Islet of Langerhans (tissue), 1 donor: Measurements from ENCODE around the gene SMC1B.
"Not testable (repeated sequence)": the region's sequence is repeated elsewhere in the genome, so short reads cannot be mapped to it uniquely, and the experiment has no call there.

Experiments used
- FAIRE-seq: peaks from one replicate; lab custom pipeline; 2011; peaks lifted over from hg19 to GRCh38; lab: Jason Lieb, UNC

The SMC1B gene

DNA sequence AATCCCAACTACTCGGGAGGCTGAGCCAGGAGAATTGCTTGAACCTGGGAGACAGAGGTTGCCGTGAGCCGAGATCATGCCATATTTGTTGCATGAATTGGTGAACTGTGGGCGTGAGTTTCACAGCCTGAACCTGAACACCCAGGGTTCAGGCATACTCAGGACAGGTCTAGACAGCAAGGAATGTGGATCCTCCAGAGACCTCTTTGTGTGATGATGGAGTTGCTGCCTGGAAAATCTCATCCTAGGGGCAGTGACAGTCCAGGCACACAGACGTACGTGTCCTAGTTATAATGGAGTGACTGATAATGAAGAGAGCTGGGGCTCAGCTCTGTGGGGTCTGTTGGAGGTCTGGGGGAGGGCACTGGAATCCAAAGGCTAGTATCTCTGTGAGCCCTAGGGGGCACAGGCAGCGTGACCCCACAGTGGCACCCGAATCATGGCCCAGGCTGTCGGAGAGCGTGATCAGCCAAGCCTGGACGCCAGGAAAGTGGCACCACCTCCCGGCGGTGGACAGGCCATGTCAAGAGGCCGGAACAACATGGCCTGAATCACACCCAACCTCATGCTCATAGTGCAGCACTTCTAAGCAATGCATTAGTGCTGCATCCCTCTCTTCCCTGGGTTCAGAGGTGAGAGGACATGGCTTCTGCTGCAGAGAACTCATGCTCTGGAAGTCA is 31.8 kb upstream of the SMC1B start:
- no peak for FAIRE-seq

DNA sequence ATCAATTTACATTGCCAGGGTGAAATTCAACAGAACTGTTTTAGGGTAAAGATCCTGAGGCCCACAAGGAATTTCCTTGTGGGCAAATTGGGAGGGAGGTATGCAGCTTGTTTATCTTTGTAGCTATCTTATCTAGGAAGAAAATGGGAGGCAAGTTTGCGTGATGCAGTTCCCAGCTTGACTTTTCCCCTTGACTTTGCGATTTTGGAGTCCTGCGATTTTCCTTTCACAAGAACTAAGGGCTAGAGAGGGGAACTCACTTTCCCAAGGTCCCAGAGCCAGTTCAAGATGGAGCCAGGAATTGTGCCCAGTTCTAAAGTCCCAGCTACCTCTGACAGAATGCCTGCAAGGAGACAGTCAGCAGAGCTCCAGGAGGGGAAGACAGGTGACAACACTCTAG is 30.8 kb upstream of the SMC1B start:
- FAIRE-seq: no peak

DNA sequence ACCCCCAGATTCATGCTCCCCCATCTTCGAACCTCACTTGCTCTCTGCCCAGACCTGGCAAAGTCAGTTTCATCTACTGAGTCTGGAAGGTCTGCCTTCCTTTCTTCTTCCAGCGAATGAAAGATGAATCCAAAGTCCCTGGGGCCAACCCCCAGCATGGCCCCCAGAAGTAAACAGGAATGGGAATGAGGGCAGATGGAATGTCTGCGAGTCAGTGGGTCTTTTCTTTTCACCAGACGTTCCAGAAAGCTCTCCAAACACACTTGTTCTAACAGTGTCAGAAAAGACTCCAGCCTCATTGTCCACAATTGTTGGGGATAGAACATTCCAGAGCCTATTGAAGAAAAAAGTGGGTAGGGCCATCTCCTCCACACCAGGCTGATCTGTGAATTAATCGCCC is 28.7 kb upstream of the SMC1B start:
- FAIRE-seq: no peak

DNA sequence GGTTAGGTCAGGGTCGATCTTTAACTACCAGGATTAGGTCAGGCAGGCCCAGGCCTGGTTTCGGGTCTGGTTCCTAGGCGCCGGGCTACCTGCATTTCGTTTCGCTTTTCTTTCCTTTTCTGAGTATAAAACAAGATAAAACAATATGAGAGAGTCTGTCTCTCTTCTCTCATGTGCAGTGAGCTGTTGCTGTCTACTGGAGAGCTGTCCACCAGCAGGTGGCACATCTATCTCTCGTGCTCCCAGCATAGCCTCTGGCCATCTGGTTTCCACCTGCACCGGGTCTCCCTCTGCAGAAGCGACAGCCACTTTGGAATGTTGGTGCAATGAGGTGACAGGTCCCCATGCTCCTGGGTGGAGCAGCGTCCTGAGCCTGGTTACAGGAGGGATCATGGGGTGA is 27.7 kb upstream of the SMC1B start:
- no peak for FAIRE-seq

DNA sequence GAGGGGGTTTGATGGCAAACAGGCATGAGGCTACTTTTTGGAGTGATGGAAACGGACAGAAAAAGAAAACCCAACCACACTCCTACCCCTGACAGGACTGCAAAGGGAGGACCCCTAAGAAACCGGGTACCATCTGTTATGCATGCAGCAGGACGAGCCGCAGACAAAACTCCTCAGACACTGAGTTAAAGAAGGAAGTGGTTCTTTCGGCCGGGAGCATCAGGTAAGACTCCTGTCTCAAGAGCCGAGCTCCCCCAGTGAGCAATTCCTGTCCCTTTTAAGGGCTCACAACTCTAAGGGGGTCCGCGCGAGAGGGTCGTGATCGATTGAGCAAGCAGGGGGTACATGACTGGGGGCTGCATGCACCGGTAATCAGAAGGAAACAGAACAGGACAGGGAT is 27.3 kb upstream of the SMC1B start:
- FAIRE-seq: not testable (repeated sequence)

DNA sequence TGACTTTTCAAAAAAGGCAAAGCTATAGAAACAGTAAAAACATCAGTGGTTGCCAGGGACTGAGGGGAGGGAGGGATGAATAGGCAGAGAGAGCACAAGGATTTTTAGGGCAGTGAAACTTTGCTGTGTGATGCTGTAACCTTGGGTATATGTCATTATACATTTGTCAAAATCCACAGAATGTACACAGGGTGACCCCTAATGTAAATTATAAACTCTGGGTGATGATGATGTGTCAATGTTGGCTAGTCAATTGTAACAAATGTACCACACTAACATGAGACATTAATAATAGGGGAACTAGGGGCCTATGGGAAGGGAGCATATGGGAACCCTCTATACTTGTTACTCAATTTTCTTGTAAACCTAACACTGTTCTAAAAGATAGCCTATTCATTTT is 24.9 kb upstream of the SMC1B start:
- FAIRE-seq: no peak

DNA sequence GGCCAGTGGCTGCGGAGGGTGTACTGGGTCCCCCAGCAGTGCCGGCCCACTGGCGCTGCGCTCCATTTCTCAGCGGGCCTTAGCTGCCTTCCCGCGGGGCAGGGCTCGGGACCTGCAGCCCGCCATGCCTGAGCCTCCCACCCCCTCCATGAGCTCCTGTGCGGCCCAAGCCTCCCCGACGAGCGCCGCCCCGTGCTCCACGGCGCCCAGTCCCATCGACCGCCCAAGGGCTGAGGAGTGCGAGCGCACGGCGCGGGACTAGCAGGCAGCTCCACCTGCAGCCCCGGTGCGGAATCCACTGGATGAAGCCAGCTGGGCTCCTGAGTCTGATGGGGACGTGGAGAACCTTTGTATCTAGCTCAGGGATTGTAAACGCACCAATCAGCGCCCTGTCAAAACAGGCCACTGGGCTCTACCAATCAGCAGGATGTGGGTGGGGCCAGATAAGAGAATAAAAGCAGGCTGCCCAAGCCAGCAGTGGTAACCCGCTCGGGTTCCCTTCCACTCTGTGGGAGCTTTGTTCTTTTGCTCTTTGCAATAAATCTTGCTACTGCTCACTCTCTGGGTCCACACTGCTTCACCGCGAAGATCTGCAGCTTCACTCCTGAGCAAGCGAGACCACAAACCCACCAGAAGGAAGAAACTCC is 23.6 kb upstream of the SMC1B start:
- not testable (repeated sequence) for FAIRE-seq

DNA sequence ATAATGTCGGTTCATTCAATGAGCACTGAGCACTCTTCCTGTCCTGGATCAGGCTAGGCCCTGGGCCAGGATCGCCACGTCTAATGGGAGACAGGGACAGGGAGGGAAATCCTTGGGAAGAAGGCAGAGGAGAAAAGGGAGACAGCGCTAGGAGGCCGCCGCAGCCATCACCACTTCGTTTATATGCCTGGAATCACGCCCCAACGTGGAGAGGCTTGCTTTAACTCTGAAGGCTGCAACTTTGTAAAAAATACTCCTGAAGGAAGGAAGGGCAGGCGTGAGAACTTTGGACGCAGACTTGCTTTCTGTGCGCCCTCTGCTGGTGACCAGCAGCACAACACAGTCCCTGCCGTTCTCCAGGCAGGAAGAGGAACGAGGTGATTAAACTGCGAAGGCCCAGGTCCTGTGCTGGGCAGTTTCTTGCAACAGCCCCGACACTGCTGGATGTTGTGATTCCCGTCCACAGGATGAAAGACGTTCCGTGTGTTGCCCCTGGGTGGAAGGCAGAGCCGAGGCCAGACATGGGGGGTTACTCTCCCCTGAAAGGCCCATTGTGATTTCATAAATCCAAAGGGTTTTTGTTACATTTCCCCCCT is 22.2 kb upstream of the SMC1B start:
- FAIRE-seq: peak; percentile 84

DNA sequence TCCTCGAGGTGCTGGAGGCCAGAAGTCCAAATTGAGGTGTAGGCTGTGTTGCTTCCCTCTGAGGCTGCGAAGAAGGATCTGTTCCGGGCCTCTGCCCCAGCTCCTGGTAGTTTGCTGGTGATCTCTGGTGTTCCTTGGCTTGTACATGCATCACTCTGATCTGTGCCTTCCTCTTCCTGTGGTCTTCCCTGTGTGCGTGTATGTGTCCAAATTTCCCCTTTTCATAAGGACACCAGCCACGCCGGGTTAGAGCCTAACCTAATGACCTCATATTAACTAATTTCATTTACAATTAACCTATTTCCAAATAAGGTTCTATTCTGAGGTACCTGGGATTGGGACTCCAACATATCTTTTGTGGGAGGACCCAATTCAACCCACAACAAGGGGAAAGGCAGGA is 21.6 kb upstream of the SMC1B start:
- FAIRE-seq: no peak

DNA sequence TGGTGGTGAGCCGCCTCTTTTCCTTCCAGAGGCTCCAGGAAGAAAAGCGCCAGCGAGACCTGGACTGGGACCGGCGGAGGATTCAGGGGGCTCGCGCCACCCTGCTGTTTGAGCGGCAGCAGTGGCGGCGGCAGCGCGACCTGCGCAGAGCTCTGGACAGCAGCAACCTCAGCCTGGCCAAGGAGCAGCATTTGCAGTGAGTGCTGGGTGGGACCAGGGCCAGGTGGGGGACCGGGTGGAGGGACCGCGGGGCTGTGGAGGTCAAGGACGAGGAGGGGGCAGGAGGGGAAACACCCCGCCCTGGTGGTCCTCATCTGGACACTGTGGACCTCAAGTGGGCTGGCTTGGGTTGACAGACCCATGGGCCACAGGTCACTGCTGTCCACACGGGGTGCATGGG is 17.5 kb upstream of the SMC1B start:
- FAIRE-seq: no peak

DNA sequence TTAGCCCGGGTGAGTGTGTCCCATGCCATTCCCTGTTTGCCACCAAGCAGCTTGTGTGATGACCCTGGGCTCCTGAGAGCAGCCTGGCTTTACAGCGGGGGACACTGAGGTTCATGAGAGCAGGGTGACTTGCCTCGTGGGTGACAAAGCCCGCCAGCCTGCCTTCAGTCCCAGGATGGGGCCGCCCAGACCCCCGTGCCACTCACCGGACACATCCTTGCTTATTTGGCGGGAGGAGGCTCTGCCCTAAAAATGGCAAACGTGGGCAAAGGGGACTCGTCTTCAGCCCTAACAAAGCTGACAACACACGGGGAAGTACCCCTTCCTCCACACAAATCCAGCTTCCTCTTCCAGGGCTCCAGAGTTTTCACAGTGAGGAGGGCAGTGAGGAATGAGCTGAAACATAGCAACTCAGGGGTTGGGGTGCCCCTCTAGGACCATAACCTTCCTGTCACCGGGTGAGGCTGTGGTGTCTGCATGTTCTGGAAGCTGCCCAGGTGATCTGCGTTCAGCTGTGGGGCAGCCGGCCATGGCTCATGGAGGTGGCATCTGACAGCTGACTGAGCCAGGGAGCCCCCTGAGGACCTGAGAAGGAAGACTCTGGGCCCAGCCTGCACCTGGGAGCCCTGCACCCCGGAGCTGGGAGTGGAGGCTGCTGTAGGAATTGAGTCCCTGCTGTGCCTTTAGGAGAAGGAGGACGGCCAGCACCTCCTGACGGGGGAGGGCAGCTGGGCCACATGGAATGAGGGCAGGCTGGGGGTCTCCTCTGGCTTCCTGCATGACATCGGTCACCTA is 16.8 kb upstream of the SMC1B start:
- no peak for FAIRE-seq

DNA sequence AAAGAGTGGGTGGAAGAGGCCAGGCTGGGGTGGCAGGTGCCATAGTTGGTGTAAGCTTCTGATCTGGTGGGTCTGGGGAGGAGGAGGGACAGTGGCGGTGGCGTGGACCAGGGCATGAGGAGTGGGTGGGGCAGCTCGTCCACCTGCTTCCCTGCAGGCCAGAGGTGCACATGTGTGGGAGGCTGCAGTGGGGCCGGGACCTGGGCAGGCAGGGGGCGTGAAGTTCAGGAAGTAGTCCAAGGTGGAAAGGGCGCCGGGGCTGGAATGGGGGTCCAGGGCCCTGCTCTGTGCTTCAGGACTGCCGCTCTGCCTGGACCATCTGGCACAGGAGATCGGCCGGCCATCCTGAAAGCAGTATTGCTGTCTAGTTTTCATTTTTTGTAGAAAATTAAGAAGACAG is 16.0 kb upstream of the SMC1B start:
- FAIRE-seq: no peak

DNA sequence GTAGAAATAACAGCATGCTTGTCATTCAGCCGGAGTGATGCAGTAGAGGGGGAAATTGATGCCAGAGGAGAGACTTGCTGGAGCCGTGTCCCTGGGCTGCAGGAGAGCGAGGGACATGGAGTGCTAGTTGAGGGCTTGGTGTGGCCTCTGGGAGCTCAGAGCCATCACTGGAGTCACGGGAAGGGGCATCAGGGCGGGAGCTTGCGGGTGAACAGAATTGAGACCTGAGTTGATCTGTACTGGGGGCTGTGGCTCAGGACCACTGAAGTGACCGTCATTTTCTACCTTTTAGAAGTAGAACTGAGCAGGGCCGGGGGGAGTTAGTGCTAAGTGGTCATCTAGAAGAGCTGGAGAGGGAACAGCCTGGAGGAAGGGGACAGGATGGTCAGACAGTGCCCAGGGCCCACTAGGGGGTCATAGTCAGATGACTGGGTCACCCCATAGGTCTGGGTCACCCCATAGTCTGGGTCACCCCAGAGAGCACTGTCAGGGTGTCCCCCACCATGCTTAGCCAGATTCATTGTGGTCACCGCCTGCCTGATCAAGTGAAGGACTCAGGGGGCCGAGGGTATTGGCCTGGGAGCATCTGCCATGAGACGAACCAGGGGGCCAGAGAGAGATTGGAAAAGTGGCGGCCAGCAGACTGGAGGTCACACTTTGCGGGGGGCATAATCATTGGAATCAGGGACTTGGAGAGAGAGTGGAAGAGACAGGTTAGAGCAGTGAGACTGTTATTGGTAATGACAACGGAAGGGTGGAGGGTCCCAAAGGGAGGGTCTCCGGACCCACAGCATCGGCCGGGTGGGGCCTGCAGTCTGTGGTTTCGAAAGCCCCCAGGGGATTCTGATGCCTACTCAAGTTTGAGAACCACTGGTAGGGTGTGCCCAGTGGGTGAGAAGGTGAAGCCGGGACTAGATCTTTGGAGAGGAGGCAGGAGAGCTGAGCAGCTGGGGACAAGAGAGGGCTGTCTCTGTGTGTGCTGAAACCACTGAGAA is 15.3 kb upstream of the SMC1B start:
- no peak for FAIRE-seq

DNA sequence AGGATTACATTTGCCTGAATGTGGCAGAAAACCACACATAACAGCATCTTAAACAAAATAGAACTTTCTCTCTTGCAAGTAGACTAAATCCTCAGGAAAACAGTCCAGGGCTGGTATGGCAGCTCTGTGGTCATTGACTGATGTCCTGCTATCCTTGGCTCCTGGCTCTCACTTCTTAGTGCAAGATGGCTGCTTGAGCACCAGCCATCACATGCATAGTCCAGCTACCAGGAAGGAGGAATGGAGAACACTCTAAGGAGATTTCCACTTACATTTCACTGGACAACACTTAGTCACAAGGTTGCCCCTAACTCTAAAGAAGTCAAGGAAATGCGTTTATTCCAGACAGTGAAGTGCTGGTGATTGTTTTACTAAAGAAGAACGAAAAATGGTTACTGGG is 13.7 kb upstream of the SMC1B start:
- FAIRE-seq: no peak

DNA sequence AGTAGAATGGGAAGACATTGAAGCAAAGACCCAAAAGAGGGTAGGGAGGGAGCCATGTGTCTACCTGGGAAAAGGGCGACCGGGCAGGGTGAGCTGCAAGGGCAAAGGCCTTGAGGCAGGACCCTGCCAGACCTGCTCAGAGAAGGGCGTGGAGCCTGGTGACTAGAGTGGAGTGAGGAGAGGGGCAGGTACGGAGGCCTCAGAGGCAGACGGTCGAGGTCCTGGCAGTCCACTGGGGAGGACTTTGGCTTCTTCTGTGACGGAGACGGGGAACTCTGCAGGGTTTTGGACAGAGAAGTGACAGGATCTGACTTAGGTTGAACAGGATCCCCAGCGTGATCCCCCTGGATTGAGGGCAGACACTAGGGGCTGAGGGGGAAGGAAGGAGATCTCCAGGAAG is 13.0 kb upstream of the SMC1B start:
- no peak for FAIRE-seq

DNA sequence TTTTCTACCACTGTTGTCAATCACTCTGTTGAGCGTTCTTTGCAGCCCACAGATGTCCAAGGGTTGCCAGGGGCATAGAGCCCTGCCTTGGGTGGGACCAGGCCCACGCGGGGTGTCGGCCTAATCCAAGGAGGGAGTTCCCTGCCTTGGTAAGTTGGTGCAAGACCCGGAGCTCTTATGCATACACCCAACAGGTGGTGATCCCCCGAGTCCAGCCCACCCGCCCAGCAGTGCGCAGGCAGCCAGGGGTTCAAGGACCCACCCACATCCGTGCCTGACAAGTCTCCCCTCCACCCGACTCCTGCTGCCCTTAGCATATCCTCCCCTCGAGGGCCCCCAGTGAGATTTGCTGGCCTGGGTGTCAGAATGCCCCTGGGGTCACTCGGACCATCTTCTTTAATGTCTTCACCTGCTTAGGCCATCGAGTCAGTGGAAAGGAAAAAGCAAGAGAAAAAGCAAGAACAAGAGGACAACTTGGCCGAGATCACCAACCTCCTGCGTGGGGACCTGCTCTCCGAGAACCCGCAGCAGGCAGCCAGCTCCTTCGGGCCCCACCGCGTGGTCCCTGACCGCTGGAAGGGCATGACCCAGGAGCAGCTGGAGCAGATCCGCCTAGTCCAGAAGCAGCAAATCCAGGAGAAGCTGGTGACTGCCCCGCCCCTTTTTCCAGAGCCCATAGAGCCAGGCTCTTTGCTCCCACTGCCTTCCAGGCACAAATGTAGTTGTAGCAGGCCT is 12.3 kb upstream of the SMC1B start:
- no peak for FAIRE-seq

DNA sequence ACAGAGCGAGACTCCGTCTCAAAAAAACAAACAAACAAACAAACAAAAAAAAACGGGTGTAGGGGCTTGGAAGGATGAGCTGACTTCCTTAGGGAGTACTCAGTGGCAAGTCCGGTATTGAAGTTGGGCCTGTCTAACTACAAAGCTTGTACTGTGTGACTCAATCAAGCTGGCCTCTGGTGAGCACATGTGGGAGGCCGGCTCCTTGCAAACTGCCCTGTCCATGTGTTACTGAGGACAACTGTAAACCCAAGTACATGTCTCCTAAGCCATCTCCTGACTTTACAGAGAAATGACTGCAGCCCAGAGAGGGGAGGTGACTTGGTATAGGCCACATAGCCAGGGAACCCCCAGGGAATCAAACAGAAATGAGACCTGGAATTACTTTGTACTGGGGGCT is 11.7 kb upstream of the SMC1B start:
- no peak for FAIRE-seq

DNA sequence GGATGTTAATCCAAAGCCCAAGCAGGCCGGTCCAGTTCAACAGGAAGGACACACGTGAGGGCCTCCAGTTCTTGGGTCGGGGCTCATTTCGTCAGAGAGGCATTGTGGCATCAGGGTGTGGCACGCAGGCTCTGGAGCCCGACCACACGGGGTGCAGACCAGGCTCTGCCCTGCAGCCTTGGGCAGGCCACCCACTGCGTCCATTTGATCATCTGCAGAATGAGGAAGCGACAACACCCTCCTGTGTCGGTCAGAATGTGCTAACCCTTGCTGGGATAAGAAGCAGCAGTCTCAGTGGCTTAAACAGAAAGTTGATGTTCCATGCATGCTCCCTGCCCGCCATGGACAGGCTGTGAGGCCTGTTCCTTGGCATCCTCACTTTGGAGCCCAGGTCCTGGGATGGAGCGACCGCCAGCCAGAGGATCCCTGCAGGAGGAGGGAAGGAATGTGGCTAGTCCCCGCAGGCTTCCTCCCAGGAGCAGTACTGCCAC is 10.9 kb upstream of the SMC1B start:
- FAIRE-seq: no peak

DNA sequence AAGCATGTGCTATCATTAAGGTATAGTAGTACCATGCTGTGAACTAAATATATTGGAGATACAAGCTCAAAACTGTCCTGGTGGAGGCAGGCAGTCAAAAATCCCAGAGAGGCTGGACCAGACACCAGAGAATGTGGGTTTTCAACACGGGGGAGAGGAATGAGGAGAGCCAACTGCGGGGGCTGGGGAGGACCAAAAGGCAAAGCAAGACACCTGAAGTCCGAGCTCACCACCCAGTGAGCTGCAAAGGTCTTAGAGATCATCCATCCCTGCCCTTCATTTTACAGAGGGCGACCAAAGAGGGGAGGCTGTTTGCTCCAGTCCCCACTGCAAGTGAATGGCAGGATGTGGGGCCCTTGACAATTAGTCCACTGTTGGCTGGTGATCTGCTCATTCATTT is 10.1 kb upstream of the SMC1B start:
- FAIRE-seq: no peak

DNA sequence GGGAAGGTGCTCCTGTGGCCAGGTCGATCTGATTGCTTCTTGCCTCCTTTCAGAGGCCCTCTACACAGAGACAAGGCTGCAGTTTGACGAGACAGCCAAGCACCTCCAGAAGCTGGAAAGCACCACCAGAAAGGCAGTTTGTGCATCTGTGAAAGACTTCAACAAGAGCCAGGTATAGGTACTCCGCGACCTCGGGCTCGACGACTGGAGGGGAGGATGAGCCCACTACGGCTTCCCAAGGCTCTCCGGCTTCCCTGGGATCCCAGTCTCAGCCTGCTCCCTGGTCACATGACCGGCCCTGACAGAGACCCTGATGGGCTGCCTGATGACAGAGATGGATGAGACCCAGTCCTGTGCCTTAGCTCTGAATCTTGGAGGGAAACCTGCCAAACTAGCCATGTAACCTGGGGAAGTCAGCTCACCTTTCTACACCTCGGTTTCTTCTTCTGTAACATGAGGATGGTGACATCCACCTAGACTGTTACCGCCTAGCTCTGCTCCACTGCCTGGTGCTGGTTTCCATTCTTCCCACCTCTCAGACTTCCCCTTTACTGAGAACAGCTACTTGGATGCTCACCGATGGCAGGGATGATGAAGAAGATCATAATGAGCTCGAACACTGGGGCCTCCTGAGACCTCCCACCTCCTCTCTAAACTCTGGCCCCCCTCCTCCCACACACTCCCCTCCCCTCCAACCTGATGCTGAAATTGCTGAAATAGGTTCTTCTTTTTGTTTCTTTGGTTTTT is 9.0 kb upstream of the SMC1B start:
- no peak for FAIRE-seq
